SK-N-SH (cell line): ENCODE results near the gene KMT2B. TPM values are rescaled to one million over a fixed set of nuclear protein-coding genes. Genes with fewer than 3 reads are reported as not detected.

Experiments
- CTCF ChIA-PET: fragments of 300-600, 350-600 bp; formaldehyde crosslinking; extraction: SDS; loops from one replicate; lab custom pipeline; 2021; lab: Yijun Ruan, JAX
- POLR2A ChIA-PET: fragments of 350-600 bp; sonication (Branson Sonifier 250); formaldehyde crosslinking; extraction: SDS; loops from one replicate; lab custom pipeline; 2020; ENCODE audit warnings: antibody characterized with exemption, inconsistent platforms; lab: Yijun Ruan, JAX
- DNase-seq: peaks from one replicate; pipeline ENCODE4 v3.0.0; 2012
- H2AFZ ChIP-seq: fragments of 200-600 bp; sonication (generic); 2 replicates; pipeline ENCODE4 v1.8.1; 2016; ENCODE audit warnings: antibody characterized with exemption, mild to moderate bottlenecking, low read depth
- H3F3A ChIP-seq: fragments of 200-600 bp; sonication (generic); replicated peaks from 2 replicates; pipeline ENCODE3; 2016; ENCODE audit warnings: antibody characterized with exemption, mild to moderate bottlenecking; ENCODE audit not compliant: insufficient read depth
- H3K27ac ChIP-seq, 2 experiments: fragments of 200-500 bp in 1 of 2; fragments of 200-600 bp in 1 of 2; sonication (Bioruptor generic) in 1 of 2; sonication (generic), shearing (Covaris generic) in 1 of 2; 2 replicates each; pipeline versions ENCODE4 v1.5.1 to v1.6.1; 2014 to 2016; ENCODE audit warnings: low read depth in 2 of 2, inconsistent platforms in 1 of 2, low read length in 1 of 2, mild to moderate bottlenecking in 1 of 2, mixed read lengths in 1 of 2
- H3K27me3 ChIP-seq: fragments of 200-600 bp; sonication (generic), shearing (Covaris generic); 2 replicates; pipeline ENCODE4 v1.6.1; 2016; ENCODE audit warnings: mixed run types; ENCODE audit not compliant: insufficient read depth
- H3K36me3 ChIP-seq, 2 experiments: fragments of 200-500 bp in 1 of 2; fragments of 200-600 bp in 1 of 2; sonication (Bioruptor generic) in 1 of 2; sonication (generic) in 1 of 2; replicated peaks in 1 of 2; 2 replicates each; pipeline versions ENCODE3 to v1.5.1; 2014 to 2016; ENCODE audit warnings: low read length in 1 of 2, mild to moderate bottlenecking in 1 of 2; ENCODE audit not compliant: insufficient read depth in 2 of 2, control insufficient read depth in 1 of 2
- H3K4me1 ChIP-seq, 2 experiments: fragments of 200-500 bp in 1 of 2; fragments of 200-600 bp in 1 of 2; sonication (Bioruptor generic) in 1 of 2; sonication (generic), shearing (Covaris generic) in 1 of 2; 2 replicates each; pipeline versions ENCODE4 v1.5.1 to v1.6.1; 2014 to 2016; ENCODE audit warnings: low read depth in 1 of 2, low read length in 1 of 2, mixed run types in 1 of 2; ENCODE audit not compliant: insufficient read depth in 2 of 2, control insufficient read depth in 1 of 2
- H3K4me2 ChIP-seq: fragments of 200-600 bp; sonication (generic), shearing (Covaris generic); 2 replicates; pipeline ENCODE4 v1.6.1; 2017; ENCODE audit warnings: mixed run types
- H3K4me3 ChIP-seq, 2 experiments: fragments of 200-500 bp in 1 of 2; fragments of 200-600 bp in 1 of 2; sonication (Bioruptor generic) in 1 of 2; sonication (generic), shearing (Covaris generic) in 1 of 2; 2 replicates each; pipeline versions ENCODE4 v1.5.1 to v1.8.1; 2014 to 2016; ENCODE audit warnings: low read depth in 2 of 2, inconsistent platforms in 1 of 2, low read length in 1 of 2, mild to moderate bottlenecking in 1 of 2, mixed read lengths in 1 of 2, moderate library complexity in 1 of 2
- H3K79me2 ChIP-seq: fragments of 200-600 bp; sonication (generic); 2 replicates; pipeline ENCODE4 v1.8.1; 2017; ENCODE audit warnings: mild to moderate bottlenecking; ENCODE audit not compliant: insufficient read depth
- H3K9ac ChIP-seq: fragments of 200-600 bp; sonication (generic); 2 replicates; pipeline ENCODE4 v1.6.1; 2017; ENCODE audit warnings: mixed run types
- H3K9me2 ChIP-seq: fragments of 200-600 bp; sonication (generic); 2 replicates; pipeline ENCODE4 v1.6.1; 2017; ENCODE audit warnings: mixed run types
- H3K9me3 ChIP-seq: fragments of 200-600 bp; sonication (generic); 2 replicates; pipeline ENCODE4 v1.6.1; 2017; ENCODE audit warnings: mixed run types, mild to moderate bottlenecking, moderate library complexity
- H4K20me1 ChIP-seq: fragments of 200-600 bp; sonication (generic); 2 replicates; pipeline ENCODE4 v1.6.1; 2017; ENCODE audit warnings: mild to moderate bottlenecking, mixed run types; ENCODE audit not compliant: insufficient read depth
- ELF1 ChIP-seq: IDR thresholded peaks from 2 replicates; pipeline ENCODE4 v1.4.0; 2012
- FOSL2 ChIP-seq: IDR thresholded peaks from 2 replicates; pipeline ENCODE4 v1.4.0; 2012; ENCODE audit warnings: low read depth, mild to moderate bottlenecking, moderate library complexity, borderline replicate concordance
- GATA2 ChIP-seq: sonication (generic); formaldehyde crosslinking; IDR thresholded peaks from 2 replicates; pipeline ENCODE4 v1.5.0; 2020; ENCODE audit warnings: mild to moderate bottlenecking, missing genetic modification reagents
- MXI1 ChIP-seq: IDR thresholded peaks from 2 replicates; pipeline ENCODE4 v1.6.1; 2012; ENCODE audit warnings: mild to moderate bottlenecking, low read depth, low read length, improper control_type of control experiment
- NRF1 ChIP-seq: IDR thresholded peaks from 2 replicates; pipeline ENCODE4 v1.6.1; 2012; ENCODE audit warnings: low read depth, mild to moderate bottlenecking, low read length
- POLR2AphosphoS5 ChIP-seq: IDR thresholded peaks from 2 replicates; pipeline ENCODE4 v1.6.1; 2012; ENCODE audit warnings: low read depth, low read length
- RAD21 ChIP-seq: IDR thresholded peaks from 2 replicates; pipeline ENCODE4 v1.6.1; 2012; ENCODE audit warnings: mild to moderate bottlenecking, low read length
- RCOR1 ChIP-seq: fragments of 150-350 bp; IDR thresholded peaks from 2 replicates; pipeline ENCODE4 v1.6.1; 2017; ENCODE audit warnings: antibody characterized with exemption, low read length
- REST ChIP-seq: IDR thresholded peaks from 2 replicates; pipeline ENCODE4 v1.6.1; 2012; ENCODE audit warnings: mild to moderate bottlenecking, low read depth, low read length, moderate library complexity
- RFX5 ChIP-seq: IDR thresholded peaks from 2 replicates; pipeline ENCODE4 v1.6.1; 2012; ENCODE audit warnings: mild to moderate bottlenecking, improper control_type of control experiment, low read length
- RXRA ChIP-seq: IDR thresholded peaks from 2 replicates; pipeline ENCODE4 v1.4.0; 2012; ENCODE audit warnings: low read depth, mild to moderate bottlenecking, borderline replicate concordance
- TAF1 ChIP-seq: IDR thresholded peaks from 2 replicates; pipeline ENCODE4 v1.6.1; 2012; ENCODE audit warnings: low read depth, mild to moderate bottlenecking, low read length, moderate library complexity, borderline replicate concordance
- TCF12 ChIP-seq: IDR thresholded peaks from 2 replicates; pipeline ENCODE4 v1.4.0; 2012
- WGBS: methylation state at CpG from one replicate; pipeline ENCODE4 v1.1.6; 2017; ENCODE audit warnings: low lambda C conversion rate; 5-methylcytosine and 5-hydroxymethylcytosine counted together
- polyA plus RNA-seq, 3 experiments: library from polyadenylated mRNA; depleted of rRNA; stranded (reverse); fragments of >200 nt; gene quantifications; 2 replicates each; pipeline ENCODE4 v1.2.3, GENCODE V29; 2012
- TF ChIP-seq, protein P1 (sequence below): IDR thresholded peaks from 2 replicates; pipeline ENCODE4 v1.4.0; 2012; ENCODE audit warnings: low read depth, borderline replicate concordance

The KMT2B gene
- polyA plus RNA-seq, 1 of the 3 experiments (the other 2 are of a cell fraction): 29.2 TPM

GRCh38 chr19:35766571-35767104 lies 48.8 kb downstream of the KMT2B start:
- Histone ChIP-seq H3K79me2 (no peaks in the 10 kb centered on the region), H2AFZ (no peak overlapping the region), H3F3A (no peaks in the 10 kb centered on the region), H4K20me1 (no peaks in the 10 kb centered on the region), H3K36me3 (peaks cover 9 to 12% of the 10 kb centered on the region in 2 experiments), H3K9me2 (no peaks in the 10 kb centered on the region), H3K4me2 (no peak overlapping the region), H3K9ac (no peak overlapping the region), H3K27me3 (no peaks in the 10 kb centered on the region), H3K4me3 (no peak overlapping the region), H3K27ac (no peak overlapping the region), H3K4me1 (no peaks in the 10 kb centered on the region), H3K9me3 (no peaks in the 10 kb centered on the region)
- ChIA-PET POLR2A (interaction anchor here (0.8 kb wide), 1 partner anchor 9 kb away, joined by 3 read pairs; the partner anchor contains the start of gene HSPB6), CTCF (interaction anchor here (1.2 kb wide), 1 partner anchor 89 kb away, joined by 3 read pairs; no protein-coding TSS in a partner anchor)
- TF ChIP-seq NRF1: no peak
- 0 out of 2 replicates have a peak, but pooled peaks have one; percentile 4 for TF ChIP-seq POLR2AphosphoS5
- no peak for DNase-seq
- WGBS: 93% methylated on average over 11 of the region's 11 CpGs

DNA sequence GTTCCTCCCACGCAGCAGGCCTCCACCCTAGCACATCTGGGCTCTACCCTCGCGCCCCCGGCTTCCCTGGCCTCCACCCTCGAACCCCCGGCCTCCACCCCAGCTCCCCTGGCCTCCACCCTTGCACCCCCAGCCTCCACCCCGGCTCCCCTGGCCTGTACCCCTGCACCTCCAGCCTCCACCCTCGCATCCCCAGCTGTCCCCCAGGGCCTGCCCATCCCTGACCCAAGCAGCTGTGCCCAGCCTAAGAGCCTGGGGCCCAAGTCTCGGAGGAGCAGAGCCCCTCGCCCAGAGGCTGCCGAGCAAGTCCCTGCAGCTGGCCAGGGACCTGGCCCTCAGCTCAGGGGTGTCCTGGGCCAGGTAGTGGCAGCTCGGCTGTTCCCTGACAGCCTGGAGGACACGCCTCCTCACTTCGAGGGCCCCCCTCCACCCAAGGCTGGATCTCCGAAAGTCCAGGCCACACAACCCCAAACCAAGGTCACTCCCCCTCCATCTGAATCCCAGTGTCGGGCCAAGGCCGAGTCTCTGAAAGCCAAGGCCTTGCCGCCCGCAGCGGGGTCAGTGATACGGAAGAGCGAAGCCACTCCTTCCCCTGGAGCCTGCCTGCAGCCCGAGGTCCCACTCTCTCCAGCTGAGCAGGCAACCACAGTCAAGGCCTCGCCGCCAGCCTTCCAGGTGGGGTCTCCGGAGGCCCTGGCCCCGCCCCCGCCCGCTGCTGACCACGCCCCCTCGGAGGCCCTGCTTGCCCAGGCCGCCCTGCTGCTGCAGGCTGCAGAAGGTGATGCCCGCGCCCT lies 49.7 kb downstream of the KMT2B start:
- Histone ChIP-seq H3K4me1 (no peaks in the 10 kb centered on the region), H3K9ac (no peak overlapping the region), H3K9me3 (no peaks in the 10 kb centered on the region), H3K27me3 (no peaks in the 10 kb centered on the region), H3F3A (no peaks in the 10 kb centered on the region), H4K20me1 (no peaks in the 10 kb centered on the region), H3K27ac (no peak overlapping the region), H3K4me3 (no peak overlapping the region), H3K4me2 (no peak overlapping the region), H3K79me2 (no peaks in the 10 kb centered on the region), H3K9me2 (no peaks in the 10 kb centered on the region), H3K36me3 (peaks cover 5 to 9% of the 10 kb centered on the region in 2 experiments), H2AFZ (no peak overlapping the region)
- peak; percentile 59 for DNase-seq
- ChIA-PET CTCF (interaction anchor here (1.2 kb wide), 1 partner anchor 88 kb away, joined by 3 read pairs; no protein-coding TSS in a partner anchor), POLR2A (interaction anchor here (0.8 kb wide), 1 partner anchor 10 kb away, joined by 3 read pairs; the partner anchor contains the start of gene HSPB6)
- no peak for TF ChIP-seq TCF12
- TF ChIP-seq POLR2AphosphoS5: no peak
- no peak for TF ChIP-seq RCOR1
- WGBS: 96% methylated on average over 29 of the region's 34 CpGs

DNA sequence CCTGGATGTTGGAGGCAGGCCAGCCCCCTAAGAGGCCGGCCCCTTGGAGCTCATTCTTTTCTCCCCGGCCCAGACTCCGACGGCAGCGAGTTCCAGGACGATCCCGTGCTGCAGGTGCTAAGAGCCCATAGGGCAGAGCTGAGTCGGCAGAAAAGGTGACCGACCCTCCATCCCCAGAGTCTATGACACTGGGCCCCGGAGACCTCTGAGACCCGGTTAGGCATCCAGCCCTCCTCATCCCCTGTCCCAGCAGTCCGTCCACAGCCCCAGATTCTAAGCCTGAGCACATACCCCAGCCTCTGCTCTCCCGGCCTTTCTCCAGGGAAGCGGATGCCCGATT lies 50.2 kb downstream of the KMT2B start:
- Histone ChIP-seq H3K27me3 (no peaks in the 10 kb centered on the region), H3F3A (peaks cover 1% of the 10 kb centered on the region), H3K27ac (no peak overlapping the region), H3K4me3 (no peak overlapping the region), H3K4me1 (no peaks in the 10 kb centered on the region), H3K79me2 (no peaks in the 10 kb centered on the region), H2AFZ (no peak overlapping the region), H3K4me2 (no peak overlapping the region), H3K36me3 (peaks cover 0 to 9% of the 10 kb centered on the region in 2 experiments), H3K9me3 (no peaks in the 10 kb centered on the region), H4K20me1 (no peaks in the 10 kb centered on the region)
- POLR2A ChIA-PET: no interaction called here
- 88% methylated on average over 14 of the region's 15 CpGs for WGBS
- CTCF ChIA-PET: no interaction called here
- no peak for DNase-seq
- TF ChIP-seq TCF12: no peak
- no peak for TF ChIP-seq MXI1
- TF ChIP-seq RFX5: no peak
- no peak for TF ChIP-seq RAD21
- TF ChIP-seq ELF1: no peak
- TF ChIP-seq, protein P1, sequence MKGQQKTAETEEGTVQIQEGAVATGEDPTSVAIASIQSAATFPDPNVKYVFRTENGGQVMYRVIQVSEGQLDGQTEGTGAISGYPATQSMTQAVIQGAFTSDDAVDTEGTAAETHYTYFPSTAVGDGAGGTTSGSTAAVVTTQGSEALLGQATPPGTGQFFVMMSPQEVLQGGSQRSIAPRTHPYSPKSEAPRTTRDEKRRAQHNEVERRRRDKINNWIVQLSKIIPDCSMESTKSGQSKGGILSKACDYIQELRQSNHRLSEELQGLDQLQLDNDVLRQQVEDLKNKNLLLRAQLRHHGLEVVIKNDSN: no peak
- no peak for TF ChIP-seq RXRA
- no peak for TF ChIP-seq GATA2 (CRISPR knock-in tag)
- TF ChIP-seq REST: no peak
- TF ChIP-seq TAF1: no peak
- no peak for TF ChIP-seq POLR2AphosphoS5
- TF ChIP-seq FOSL2: no peak
- TF ChIP-seq, all 33 proteins: peak for 0
- Histone ChIP-seq H3K9me2 (no peaks in the 10 kb centered on the region), H3K9ac (no peak overlapping the region)
